HCT116 (cell line): ENCODE measurements around the gene TDRD3. TPM values are rescaled to one million over a fixed set of nuclear protein-coding genes. Genes with fewer than 3 reads are reported as not detected.

Source experiments
- ATAC-seq: fragments of 200-7000 bp; cut with Tn5 transposase; 2 replicates; pipeline ENCODE4 v1.9.1; 2020; ENCODE audit warnings: mild to moderate bottlenecking, moderate library complexity
- BruUV-seq: library from RNA; stranded (reverse); fragments of 400-500 nt; replicated peaks from 2 replicates; lab custom pipeline; 2021; lab: Mats Ljungman, UMichigan
- CTCF ChIA-PET: fragments of 300-600 bp; sonication (Branson Sonifier 250); formaldehyde crosslinking; loops from one replicate; lab custom pipeline; 2021; ENCODE audit warnings: antibody characterized with exemption; lab: Charles Lee
- POLR2A ChIA-PET: fragments of 300-600, 350-600 bp; sonication (Branson Sonifier 250); formaldehyde crosslinking; loops from one replicate; lab custom pipeline; 2021; ENCODE audit warnings: antibody characterized with exemption; lab: Charles Lee
- RAD21 ChIA-PET, 2 experiments: fragments of 300-600 bp; sonication (Branson Sonifier 250); formaldehyde crosslinking; loops; one replicate each; lab custom pipeline; 2023; ENCODE audit warnings: low total read pairs in 2 of 2; ENCODE audit not compliant: uncharacterized antibody in 2 of 2, unreplicated experiment in 2 of 2, low non-redundant PET in 1 of 2; lab: Charles Lee
- DNase-seq: peaks from one replicate; pipeline ENCODE4 v3.0.0-alpha.2; 2010; ENCODE audit warnings: low read depth, low spot score
- H2AFZ ChIP-seq: fragments of 200-600 bp; shearing (Covaris generic), sonication (generic); 2 replicates; pipeline ENCODE4 v1.6.1; 2017; ENCODE audit warnings: low read depth, mixed run types, mixed read lengths, antibody characterized with exemption, low read length; ENCODE audit not compliant: poor library complexity, severe bottlenecking
- H3K27ac ChIP-seq: 2 replicates; pipeline ENCODE4 v1.5.1; 2012; ENCODE audit warnings: low read depth, low read length
- H3K27me3 ChIP-seq: fragments of 200-600 bp; sonication (generic); 2 replicates; pipeline ENCODE4 v1.6.1; 2016; ENCODE audit warnings: mixed run types, low read length, mixed read lengths; ENCODE audit not compliant: insufficient read depth
- H3K36me3 ChIP-seq, 2 experiments: fragments of 200-500 bp in 1 of 2; fragments of 200-600 bp in 1 of 2; sonication (Bioruptor generic) in 1 of 2; sonication (generic) in 1 of 2; 2 replicates each; pipeline versions ENCODE4 v1.5.1 to v1.6.1; 2014 to 2016; ENCODE audit warnings: low read length in 2 of 2, inconsistent platforms in 1 of 2, mixed read lengths in 1 of 2, mixed run types in 1 of 2; ENCODE audit not compliant: insufficient read depth in 2 of 2, control insufficient read depth in 1 of 2
- H3K4me1 ChIP-seq, 2 experiments: fragments of 200-600 bp in 1 of 2; sonication (generic) in 1 of 2; 2 replicates each; pipeline versions ENCODE4 v1.5.1 to v1.6.1; 2012 to 2017; ENCODE audit warnings: low read length in 2 of 2, inconsistent platforms in 1 of 2, mild to moderate bottlenecking in 1 of 2, mixed read lengths in 1 of 2, mixed run types in 1 of 2, moderate library complexity in 1 of 2; ENCODE audit not compliant: insufficient read depth in 2 of 2, control insufficient read depth in 1 of 2
- H3K4me2 ChIP-seq: fragments of 200-600 bp; sonication (generic); 2 replicates; pipeline ENCODE4 v1.6.1; 2017; ENCODE audit warnings: mixed run types, low read length, mixed read lengths
- H3K4me3 ChIP-seq, 2 experiments: fragments of 200-600 bp in 1 of 2; sonication (generic) in 1 of 2; replicated peaks in 1 of 2; 2 replicates each; pipeline ENCODE4 v1.5.1; 2011 to 2016; ENCODE audit warnings: low read length in 2 of 2, control low read depth in 1 of 2, low read depth in 1 of 2, mild to moderate bottlenecking in 1 of 2, mixed read lengths in 1 of 2, mixed run types in 1 of 2
- H3K79me2 ChIP-seq: fragments of 200-600 bp; sonication (generic); 2 replicates; pipeline ENCODE4 v1.6.1; 2017; ENCODE audit warnings: mild to moderate bottlenecking, mixed run types, low read length, moderate library complexity, mixed read lengths; ENCODE audit not compliant: insufficient read depth
- H3K9ac ChIP-seq: fragments of 200-600 bp; sonication (generic); 2 replicates; pipeline ENCODE4 v1.6.1; 2016; ENCODE audit warnings: low read length, mixed read lengths
- H3K9me2 ChIP-seq: fragments of 200-600 bp; sonication (generic), shearing (Covaris generic); 2 replicates; pipeline ENCODE4 v1.6.1; 2017; ENCODE audit warnings: mixed run types, mild to moderate bottlenecking, moderate library complexity; ENCODE audit not compliant: insufficient read depth
- H3K9me3 ChIP-seq, 2 experiments: fragments of 200-500 bp in 1 of 2; fragments of 200-600 bp in 1 of 2; sonication (Bioruptor generic) in 1 of 2; sonication (generic) in 1 of 2; 2 replicates each; pipeline ENCODE4 v1.6.1; 2014 to 2017; ENCODE audit warnings: low read length in 2 of 2, mixed read lengths in 2 of 2, inconsistent platforms in 1 of 2, low read depth in 1 of 2, mild to moderate bottlenecking in 1 of 2, mixed run types in 1 of 2, moderate library complexity in 1 of 2; ENCODE audit not compliant: control insufficient read depth in 1 of 2, insufficient read depth in 1 of 2
- H4K20me1 ChIP-seq: fragments of 200-600 bp; sonication (generic), shearing (Covaris generic); 2 replicates; pipeline ENCODE4 v1.6.1; 2017; ENCODE audit warnings: mixed run types, mild to moderate bottlenecking, moderate library complexity; ENCODE audit not compliant: insufficient read depth
- CBX3 ChIP-seq: IDR thresholded peaks from 2 replicates; pipeline ENCODE4 v1.6.1; 2012; ENCODE audit warnings: low read depth
- CEBPB ChIP-seq: IDR thresholded peaks from 2 replicates; pipeline ENCODE4 v1.6.1; 2012; ENCODE audit warnings: low read depth
- CTCF ChIP-seq, 3 experiments: fragments of 200-600 bp in 1 of 3; sonication (generic) in 1 of 3; IDR thresholded peaks in 2 of 3; conservative IDR thresholded peaks in 1 of 3; 2 replicates each; pipeline ENCODE4 v1.5.1; 2012 to 2017; ENCODE audit warnings: low read depth in 2 of 3, low read length in 2 of 3, antibody characterized with exemption in 1 of 3, borderline replicate concordance in 1 of 3, control low read depth in 1 of 3, mild to moderate bottlenecking in 1 of 3, mixed read lengths in 1 of 3, mixed run types in 1 of 3, moderate library complexity in 1 of 3; ENCODE audit not compliant: insufficient read depth in 1 of 3
- ELF1 ChIP-seq: IDR thresholded peaks from 2 replicates; pipeline ENCODE4 v1.6.1; 2012; ENCODE audit warnings: low read depth, borderline replicate concordance
- EZH2 ChIP-seq: fragments of 200-600 bp; sonication (generic); IDR thresholded peaks from 2 replicates; pipeline ENCODE4 v1.6.1; 2017; ENCODE audit warnings: antibody characterized with exemption, mixed run types
- FOSL1 ChIP-seq: IDR thresholded peaks from 2 replicates; pipeline ENCODE4 v1.6.1; 2012; ENCODE audit warnings: low read depth
- JUND ChIP-seq: IDR thresholded peaks from 2 replicates; pipeline ENCODE4 v1.6.1; 2012
- POLR2AphosphoS5 ChIP-seq: IDR thresholded peaks from 2 replicates; pipeline ENCODE4 v1.6.1; 2011; ENCODE audit warnings: mild to moderate bottlenecking, low read depth, low read length, moderate library complexity
- SRF ChIP-seq: IDR thresholded peaks from 2 replicates; pipeline ENCODE4 v1.6.1; 2012; ENCODE audit warnings: low read depth
- TCF7L2 ChIP-seq: IDR thresholded peaks from 2 replicates; pipeline ENCODE4 v1.7.0; 2011; ENCODE audit warnings: borderline replicate concordance, inconsistent platforms; ENCODE audit not compliant: insufficient read depth, insufficient read length; ENCODE audit errors: extremely low read depth
- YY1 ChIP-seq: IDR thresholded peaks from 2 replicates; pipeline ENCODE4 v1.6.1; 2011; ENCODE audit warnings: low read length, low read depth, moderate library complexity, mild to moderate bottlenecking; ENCODE audit not compliant: insufficient replicate concordance; ENCODE audit errors: extremely low read depth
- ZFX ChIP-seq: fragments of 450-650 bp; IDR thresholded peaks from 2 replicates; pipeline ENCODE4 v1.6.1; 2017
- ZNF274 ChIP-seq: fragments of 200-500 bp; sonication (Bioruptor generic); IDR thresholded peaks from 2 replicates; pipeline ENCODE4 v1.6.1; 2014; ENCODE audit warnings: mild to moderate bottlenecking, low read depth, low read length, inconsistent platforms
- intact Hi-C: fragments of 100-400 bp; cut with micrococcal nuclease; formaldehyde crosslinking; loops from 2 replicates; pipeline ENCODE4 v1.10.0; 2022
- total RNA-seq: library from RNA; stranded (reverse); gene quantifications from one replicate; pipeline ENCODE4 v1.2.1, GENCODE V29; 2021; ENCODE audit not compliant: unreplicated experiment
- TF ChIP-seq, protein P1 (sequence below): IDR thresholded peaks from 2 replicates; pipeline ENCODE4 v1.6.1; 2012
- TF ChIP-seq, protein P2 (sequence below): IDR thresholded peaks from 2 replicates; pipeline ENCODE4 v1.6.1; 2012; ENCODE audit warnings: low read depth
- TF ChIP-seq, protein P3 (sequence below): IDR thresholded peaks from 2 replicates; pipeline ENCODE4 v1.6.1; 2012

The TDRD3 gene
- total RNA-seq, 1 experiment from 2014 or later: 16.9 TPM

- no peak for TF ChIP-seq YY1
- no peak for TF ChIP-seq ZFX
- no peak for TF ChIP-seq ZNF274
- no peak for TF ChIP-seq CBX3
- no peak for TF ChIP-seq CEBPB
- no peak for TF ChIP-seq FOSL1
Measured at GRCh38 chr13:60463787-60464186, 66.8 kb downstream of the TDRD3 start (continued).

DNA sequence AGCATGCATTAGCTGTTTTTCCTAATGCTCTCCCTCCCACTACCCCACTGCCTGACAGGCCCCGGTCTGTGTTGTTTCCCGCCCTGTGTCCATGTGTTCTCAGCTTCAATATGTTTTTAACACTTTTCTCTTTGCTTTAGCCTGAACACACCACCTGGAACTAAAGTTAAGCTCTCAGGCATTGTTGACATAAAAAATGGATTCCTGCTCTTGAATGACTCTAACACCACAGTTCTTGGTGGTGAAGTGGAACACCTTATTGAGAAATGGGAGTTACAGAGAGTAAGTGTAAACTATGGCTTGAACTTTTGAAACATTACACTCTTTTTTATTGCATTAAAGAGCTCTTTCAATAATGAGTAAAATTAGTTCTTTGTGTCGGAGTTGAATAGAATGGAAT is 70.1 kb downstream of the TDRD3 start:
- no peak for ATAC-seq
- H3K9me2 ChIP-seq: no peaks in the 10 kb centered on the region
- H3K27ac ChIP-seq: no peak overlapping the region
- H3K9ac ChIP-seq: no peak overlapping the region
- POLR2A ChIA-PET: no interaction called here
- H3K4me2 ChIP-seq: no peak overlapping the region
- TF ChIP-seq ELF1 (no peak), FOSL1 (no peak), EZH2 (no peak), ZNF274 (no peak), CBX3 (no peak), SRF (no peak), TCF7L2 (no peak), ZFX (no peak), CTCF (IDR thresholded peaks at IDR 0.05 in 2 of 3, conservative IDR thresholded peaks at IDR 0.05 in 1 of 3; ENCODE audit: borderline replicate concordance in 1 of 3, insufficient read depth in 1 of 3, low read depth in 2 of 3, low read length in 2 of 3) (no peak), JUND (no peak), POLR2AphosphoS5 (no peak)
- TF ChIP-seq, protein P1, sequence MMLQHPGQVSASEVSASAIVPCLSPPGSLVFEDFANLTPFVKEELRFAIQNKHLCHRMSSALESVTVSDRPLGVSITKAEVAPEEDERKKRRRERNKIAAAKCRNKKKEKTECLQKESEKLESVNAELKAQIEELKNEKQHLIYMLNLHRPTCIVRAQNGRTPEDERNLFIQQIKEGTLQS: no peak
- TF ChIP-seq, protein P2, sequence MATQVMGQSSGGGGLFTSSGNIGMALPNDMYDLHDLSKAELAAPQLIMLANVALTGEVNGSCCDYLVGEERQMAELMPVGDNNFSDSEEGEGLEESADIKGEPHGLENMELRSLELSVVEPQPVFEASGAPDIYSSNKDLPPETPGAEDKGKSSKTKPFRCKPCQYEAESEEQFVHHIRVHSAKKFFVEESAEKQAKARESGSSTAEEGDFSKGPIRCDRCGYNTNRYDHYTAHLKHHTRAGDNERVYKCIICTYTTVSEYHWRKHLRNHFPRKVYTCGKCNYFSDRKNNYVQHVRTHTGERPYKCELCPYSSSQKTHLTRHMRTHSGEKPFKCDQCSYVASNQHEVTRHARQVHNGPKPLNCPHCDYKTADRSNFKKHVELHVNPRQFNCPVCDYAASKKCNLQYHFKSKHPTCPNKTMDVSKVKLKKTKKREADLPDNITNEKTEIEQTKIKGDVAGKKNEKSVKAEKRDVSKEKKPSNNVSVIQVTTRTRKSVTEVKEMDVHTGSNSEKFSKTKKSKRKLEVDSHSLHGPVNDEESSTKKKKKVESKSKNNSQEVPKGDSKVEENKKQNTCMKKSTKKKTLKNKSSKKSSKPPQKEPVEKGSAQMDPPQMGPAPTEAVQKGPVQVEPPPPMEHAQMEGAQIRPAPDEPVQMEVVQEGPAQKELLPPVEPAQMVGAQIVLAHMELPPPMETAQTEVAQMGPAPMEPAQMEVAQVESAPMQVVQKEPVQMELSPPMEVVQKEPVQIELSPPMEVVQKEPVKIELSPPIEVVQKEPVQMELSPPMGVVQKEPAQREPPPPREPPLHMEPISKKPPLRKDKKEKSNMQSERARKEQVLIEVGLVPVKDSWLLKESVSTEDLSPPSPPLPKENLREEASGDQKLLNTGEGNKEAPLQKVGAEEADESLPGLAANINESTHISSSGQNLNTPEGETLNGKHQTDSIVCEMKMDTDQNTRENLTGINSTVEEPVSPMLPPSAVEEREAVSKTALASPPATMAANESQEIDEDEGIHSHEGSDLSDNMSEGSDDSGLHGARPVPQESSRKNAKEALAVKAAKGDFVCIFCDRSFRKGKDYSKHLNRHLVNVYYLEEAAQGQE: no peak
- TF ChIP-seq, protein P3, sequence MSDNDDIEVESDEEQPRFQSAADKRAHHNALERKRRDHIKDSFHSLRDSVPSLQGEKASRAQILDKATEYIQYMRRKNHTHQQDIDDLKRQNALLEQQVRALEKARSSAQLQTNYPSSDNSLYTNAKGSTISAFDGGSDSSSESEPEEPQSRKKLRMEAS: no peak
- TF ChIP-seq, all 23 proteins: peak for 0
- BruUV-seq: no TSS peak
- intact Hi-C loops: no loop called here
- Histone ChIP-seq H2AFZ (no peak overlapping the region), H3K36me3 (no peaks in the 10 kb centered on the region), H3K4me1 (no peaks in the 10 kb centered on the region), H3K79me2 (no peaks in the 10 kb centered on the region), H3K4me3 (no peak overlapping the region), H4K20me1 (no peaks in the 10 kb centered on the region), H3K27me3 (no peaks in the 10 kb centered on the region), H3K9me3 (no peaks in the 10 kb centered on the region)
- RAD21 ChIA-PET: no interaction called here
- DNase-seq: no peak
- CTCF ChIA-PET: no interaction called here
